Karpas-422 (cell line): Measurements from ENCODE around the gene TRABD2B. TPM values are rescaled to one million over a fixed set of nuclear protein-coding genes. Genes with fewer than 3 reads are reported as not detected.

Source experiments
- DNase-seq: peaks from one replicate; pipeline ENCODE4 v3.0.0-alpha.2; 2015
- H2AFZ ChIP-seq: fragments of 200-600 bp; sonication (generic); 2 replicates; pipeline ENCODE4 v1.6.1; 2014; ENCODE audit warnings: antibody characterized with exemption, low read length, mixed read lengths
- H3K27ac ChIP-seq: fragments of 200-600 bp; sonication (generic); 2 replicates; pipeline ENCODE4 v1.5.1; 2014; ENCODE audit warnings: mild to moderate bottlenecking, low read length, moderate library complexity
- H3K27me3 ChIP-seq: fragments of 200-600 bp; sonication (generic); 2 replicates; pipeline ENCODE4 v1.6.1; 2014; ENCODE audit warnings: low read length, mixed read lengths
- H3K36me3 ChIP-seq: fragments of 200-600 bp; sonication (generic); 2 replicates; pipeline ENCODE4 v1.6.1; 2014; ENCODE audit warnings: low read length, mixed read lengths; ENCODE audit not compliant: insufficient read depth
- H3K4me1 ChIP-seq: fragments of 200-600 bp; sonication (generic); 2 replicates; pipeline ENCODE4 v1.6.1; 2014; ENCODE audit warnings: mild to moderate bottlenecking, low read length, mixed read lengths
- H3K4me2 ChIP-seq: fragments of 200-600 bp; sonication (generic); 2 replicates; pipeline ENCODE4 v1.6.1; 2014; ENCODE audit warnings: low read length, low read depth, mild to moderate bottlenecking; ENCODE audit not compliant: poor library complexity, severe bottlenecking
- H3K4me3 ChIP-seq: fragments of 200-600 bp; sonication (generic); 2 replicates; pipeline ENCODE4 v1.5.1; 2014; ENCODE audit warnings: mild to moderate bottlenecking, antibody characterized with exemption, low read length, mixed read lengths
- H3K79me2 ChIP-seq: fragments of 200-600 bp; sonication (generic); 2 replicates; pipeline ENCODE4 v1.6.1; 2014; ENCODE audit warnings: mild to moderate bottlenecking, low read length, mixed read lengths
- H3K9ac ChIP-seq: fragments of 200-600 bp; sonication (generic); 2 replicates; pipeline ENCODE4 v1.6.0; 2014; ENCODE audit warnings: low read length
- H3K9me2 ChIP-seq: fragments of 200-600 bp; sonication (generic), shearing (Covaris generic); replicated peaks from 2 replicates; pipeline ENCODE4 v1.6.0; 2014; ENCODE audit warnings: mild to moderate bottlenecking, low read length, moderate library complexity; ENCODE audit not compliant: insufficient read depth
- H3K9me3 ChIP-seq: fragments of 300-700, 200-600 bp; sonication (generic); 2 replicates; pipeline ENCODE4 v1.6.1; 2014; ENCODE audit warnings: low read length, mixed read lengths
- H4K20me1 ChIP-seq: fragments of 200-600 bp; sonication (generic); 2 replicates; pipeline ENCODE4 v1.6.1; 2014; ENCODE audit warnings: mild to moderate bottlenecking, antibody characterized with exemption, low read length, low read depth; ENCODE audit not compliant: insufficient read depth
- total RNA-seq: library from RNA; depleted of rRNA; stranded (reverse); fragments of >200 nt; shearing (Covaris generic); gene quantifications from 2 replicates; pipeline ENCODE4 v1.2.3, GENCODE V29; 2014; ENCODE audit warnings: low replicate concordance

Gene TRABD2B
- total RNA-seq, 1 experiment from 2014 or later: not detected

GRCh38 chr1:47937586-47938254, 59.5 kb downstream of the TRABD2B start:
- Histone ChIP-seq H3K9me2 (no peaks in the 10 kb centered on the region), H3K4me1 (no peaks in the 10 kb centered on the region)
- DNase-seq: no peak

GRCh38 chr1:47936916-47937551, 60.2 kb downstream of the TRABD2B start:
- Histone ChIP-seq H3K36me3 (no peaks in the 10 kb centered on the region), H3K79me2 (no peaks in the 10 kb centered on the region), H3K4me1 (no peaks in the 10 kb centered on the region), H2AFZ (no peak overlapping the region), H4K20me1 (no peaks in the 10 kb centered on the region), H3K4me2 (no peak overlapping the region), H3K27me3 (no peaks in the 10 kb centered on the region; the same call in 1 of the 2 replicates), H3K9me3 (no peaks in the 10 kb centered on the region), H3K9ac (no peak overlapping the region), H3K9me2 (no peaks in the 10 kb centered on the region), H3K4me3 (no peak overlapping the region), H3K27ac (no peak overlapping the region)
- no peak for DNase-seq

More at GRCh38 chr1:47937586-47938254, 59.5 kb downstream of the TRABD2B start:
- Histone ChIP-seq H3K9ac (no peak overlapping the region), H3K4me2 (no peak overlapping the region), H2AFZ (no peak overlapping the region), H4K20me1 (no peaks in the 10 kb centered on the region), H3K36me3 (no peaks in the 10 kb centered on the region), H3K4me3 (no peak overlapping the region), H3K27ac (no peak overlapping the region), H3K9me3 (no peaks in the 10 kb centered on the region), H3K79me2 (no peaks in the 10 kb centered on the region), H3K27me3 (no peaks in the 10 kb centered on the region; the same call in 1 of the 2 replicates)

- no peak for DNase-seq
- Histone ChIP-seq H2AFZ (no peak overlapping the region), H4K20me1 (no peaks in the 10 kb centered on the region)
These were observed 61.3 kb downstream of the TRABD2B start for GRCh38 chr1:47935856-47936255.

DNA sequence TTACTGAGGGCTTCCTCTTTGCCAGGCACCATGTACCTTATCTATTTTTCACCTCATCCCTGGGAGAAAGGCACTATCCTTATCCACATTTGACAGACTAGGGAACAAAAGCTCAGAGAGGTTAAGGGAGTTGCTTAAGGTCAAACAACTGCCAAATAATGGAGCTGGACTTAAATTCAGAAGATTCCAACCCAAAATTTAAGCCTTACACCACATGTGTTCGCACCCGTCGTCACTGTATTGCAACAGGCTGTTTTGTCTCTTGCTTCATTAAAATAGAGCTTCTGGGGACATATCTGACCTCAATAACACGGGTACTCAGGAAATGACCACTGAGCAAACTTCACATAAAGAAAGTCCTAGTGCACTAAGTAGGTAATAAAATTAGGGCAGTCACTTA, 62.0 kb downstream of the TRABD2B start:
- no peaks in the 10 kb centered on the region for H3K9me2 ChIP-seq
- peaks cover 2% of the 10 kb centered on the region; the same call in 1 of the 2 replicates for H3K27me3 ChIP-seq
- H3K9me3 ChIP-seq: no peaks in the 10 kb centered on the region
- H3K27ac ChIP-seq: no peak overlapping the region
- no peaks in the 10 kb centered on the region for H3K36me3 ChIP-seq
- no peaks in the 10 kb centered on the region for H4K20me1 ChIP-seq
- no peak overlapping the region for H3K4me2 ChIP-seq
- H3K79me2 ChIP-seq: no peaks in the 10 kb centered on the region
- no peak overlapping the region for H2AFZ ChIP-seq
- H3K4me1 ChIP-seq: no peaks in the 10 kb centered on the region
- DNase-seq: no peak
- no peak overlapping the region for H3K4me3 ChIP-seq
- no peak overlapping the region for H3K9ac ChIP-seq

More at GRCh38 chr1:47935856-47936255, 61.3 kb downstream of the TRABD2B start:
- Histone ChIP-seq H3K9me3 (no peaks in the 10 kb centered on the region), H3K79me2 (no peaks in the 10 kb centered on the region), H3K27ac (no peak overlapping the region), H3K9me2 (no peaks in the 10 kb centered on the region), H3K9ac (no peak overlapping the region), H3K4me3 (no peak overlapping the region), H3K4me1 (no peaks in the 10 kb centered on the region), H3K27me3 (no peaks in the 10 kb centered on the region; the same call in 1 of the 2 replicates), H3K4me2 (no peak overlapping the region), H3K36me3 (no peaks in the 10 kb centered on the region)

DNA sequence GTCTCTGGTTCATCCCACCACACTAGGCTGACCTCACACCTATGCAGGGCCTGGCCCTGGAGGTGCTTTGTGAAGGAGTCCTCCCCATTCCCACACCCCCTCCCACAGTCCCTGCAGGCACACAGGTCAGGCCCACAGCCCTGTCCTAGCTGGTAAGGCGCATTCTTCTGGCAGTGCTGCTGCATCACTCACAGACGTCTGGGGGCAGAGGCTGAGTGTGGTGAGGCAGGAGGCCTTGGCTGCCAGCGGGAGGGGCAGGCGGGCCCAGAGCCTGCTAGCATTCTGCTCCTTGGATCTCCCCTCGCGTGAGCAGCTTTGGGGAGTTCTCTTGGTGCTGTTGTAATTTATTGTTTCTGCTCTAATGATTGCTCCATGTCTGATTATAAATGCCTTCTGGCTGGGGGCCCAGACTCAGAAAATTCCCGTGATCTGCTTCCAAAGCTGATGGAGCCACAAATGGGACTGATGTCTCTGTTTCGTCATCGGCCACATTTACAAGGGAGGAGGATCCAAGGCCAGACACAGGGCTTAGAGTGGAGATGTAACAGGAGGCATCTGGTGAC, 62.9 kb downstream of the TRABD2B start:
- Histone ChIP-seq H3K36me3 (no peaks in the 10 kb centered on the region), H3K27me3 (peaks cover 2% of the 10 kb centered on the region; the same call in 1 of the 2 replicates), H2AFZ (no peak overlapping the region), H3K79me2 (no peaks in the 10 kb centered on the region), H4K20me1 (no peaks in the 10 kb centered on the region), H3K9ac (no peak overlapping the region), H3K4me1 (no peaks in the 10 kb centered on the region), H3K27ac (no peak overlapping the region), H3K4me2 (no peak overlapping the region), H3K9me2 (no peaks in the 10 kb centered on the region), H3K9me3 (no peaks in the 10 kb centered on the region), H3K4me3 (no peak overlapping the region)
- DNase-seq: no peak

DNA sequence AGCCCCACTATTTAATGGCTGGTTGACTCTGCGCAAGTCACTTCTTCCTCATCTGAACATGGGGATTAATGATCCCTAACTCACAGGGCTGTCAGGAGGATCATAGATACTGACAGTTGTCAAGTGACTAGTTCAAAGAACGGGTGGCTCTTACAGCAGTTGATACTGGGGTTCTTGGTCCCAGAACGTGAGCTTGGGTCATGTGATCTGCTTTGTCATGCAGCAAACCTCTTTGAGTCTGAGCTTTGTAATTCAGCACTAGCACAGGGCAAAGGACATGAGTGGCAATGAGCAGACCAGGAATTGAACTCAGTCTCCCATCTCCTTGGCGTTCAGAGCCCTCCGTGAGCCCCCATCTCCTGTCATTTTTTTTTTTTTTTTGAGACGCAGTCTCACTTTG, 64.4 kb downstream of the TRABD2B start:
- no peaks in the 10 kb centered on the region for H4K20me1 ChIP-seq
- no peak overlapping the region for H3K4me2 ChIP-seq
- no peak overlapping the region for H2AFZ ChIP-seq
- peaks cover 2% of the 10 kb centered on the region; the same call in 1 of the 2 replicates for H3K27me3 ChIP-seq
- H3K4me3 ChIP-seq: no peak overlapping the region
- no peaks in the 10 kb centered on the region for H3K9me3 ChIP-seq
- H3K4me1 ChIP-seq: no peaks in the 10 kb centered on the region
- H3K27ac ChIP-seq: no peak overlapping the region
- no peaks in the 10 kb centered on the region for H3K9me2 ChIP-seq
- no peak overlapping the region for H3K9ac ChIP-seq
- no peaks in the 10 kb centered on the region for H3K36me3 ChIP-seq
- DNase-seq: no peak
- no peaks in the 10 kb centered on the region for H3K79me2 ChIP-seq

GRCh38 chr1:47931395-47931794, 65.8 kb downstream of the TRABD2B start:
- H3K4me1 ChIP-seq: no peaks in the 10 kb centered on the region
- no peaks in the 10 kb centered on the region for H3K79me2 ChIP-seq
- no peak overlapping the region for H3K4me2 ChIP-seq
- peaks cover 2% of the 10 kb centered on the region; the same call in 1 of the 2 replicates for H3K27me3 ChIP-seq
- no peaks in the 10 kb centered on the region for H3K9me3 ChIP-seq
- no peaks in the 10 kb centered on the region for H3K9me2 ChIP-seq
- H3K9ac ChIP-seq: no peak overlapping the region
- H3K36me3 ChIP-seq: no peaks in the 10 kb centered on the region
- no peak overlapping the region for H3K4me3 ChIP-seq
- no peak overlapping the region for H3K27ac ChIP-seq
- H2AFZ ChIP-seq: no peak overlapping the region
- no peaks in the 10 kb centered on the region for H4K20me1 ChIP-seq
- DNase-seq: peak; percentile 82

GRCh38 chr1:47930210-47930840, 66.9 kb downstream of the TRABD2B start:
- Histone ChIP-seq H4K20me1 (no peaks in the 10 kb centered on the region), H3K4me2 (no peak overlapping the region), H3K27ac (no peak overlapping the region), H2AFZ (no peak overlapping the region), H3K36me3 (no peaks in the 10 kb centered on the region), H3K9ac (no peak overlapping the region), H3K9me2 (no peaks in the 10 kb centered on the region), H3K4me3 (no peak overlapping the region), H3K4me1 (peaks cover 5% of the 10 kb centered on the region; the same call in 1 of the 2 replicates), H3K9me3 (no peaks in the 10 kb centered on the region), H3K79me2 (no peaks in the 10 kb centered on the region), H3K27me3 (peaks cover 2% of the 10 kb centered on the region; the same call in 1 of the 2 replicates)
- no peak for DNase-seq
